HG02885 (cell line): ENCODE measurements around the gene MORC3.
"Not testable (repeated sequence)": the region's sequence is repeated elsewhere in the genome, so short reads cannot be mapped to it uniquely, and the experiment has no call there.

Experiments
- ATAC-seq: cut with Tn5 transposase; IDR thresholded peaks from one replicate; pipeline ENCODE4 v1.9.1; 2021; ENCODE audit warnings: mild to moderate bottlenecking; ENCODE audit not compliant: unreplicated experiment, poor library complexity

The MORC3 gene

DNA sequence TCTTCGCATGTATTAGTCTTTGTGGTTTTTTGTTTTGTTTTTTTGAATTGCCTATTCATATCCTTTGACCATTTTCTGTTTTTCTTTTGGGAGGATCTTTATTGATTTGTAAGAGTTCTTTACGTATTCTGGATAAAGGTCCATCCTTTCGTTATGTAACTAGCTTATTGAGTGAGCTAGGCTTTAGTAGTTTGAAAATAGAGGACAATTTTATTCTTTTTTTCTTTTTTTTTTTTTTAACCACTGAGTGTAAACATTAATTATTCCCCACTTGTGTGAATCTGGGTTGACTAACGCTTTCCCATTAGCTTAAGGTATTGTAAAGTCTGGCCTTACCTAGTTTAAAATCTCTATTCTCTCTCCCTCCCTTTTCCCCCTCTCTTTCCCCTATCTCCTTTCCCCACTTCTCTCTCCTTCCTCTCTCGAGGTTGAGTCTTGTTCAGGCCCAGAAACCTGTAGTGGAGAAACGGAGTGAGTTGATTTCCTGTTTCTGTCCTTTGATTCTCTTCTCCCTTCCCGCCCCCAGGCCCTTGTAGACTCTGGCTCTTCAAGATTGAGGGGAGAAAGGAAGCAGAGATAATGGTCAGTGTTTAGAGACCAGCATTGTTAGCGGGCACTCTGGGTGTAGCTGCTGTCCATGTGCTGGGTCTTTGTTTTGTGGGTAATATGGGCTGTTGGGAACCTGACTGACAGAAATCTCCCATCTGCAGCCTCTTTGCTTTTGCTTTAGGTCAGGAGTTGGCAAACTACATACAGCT, 1.5 kb downstream of the MORC3 start:
- no peak for ATAC-seq

DNA sequence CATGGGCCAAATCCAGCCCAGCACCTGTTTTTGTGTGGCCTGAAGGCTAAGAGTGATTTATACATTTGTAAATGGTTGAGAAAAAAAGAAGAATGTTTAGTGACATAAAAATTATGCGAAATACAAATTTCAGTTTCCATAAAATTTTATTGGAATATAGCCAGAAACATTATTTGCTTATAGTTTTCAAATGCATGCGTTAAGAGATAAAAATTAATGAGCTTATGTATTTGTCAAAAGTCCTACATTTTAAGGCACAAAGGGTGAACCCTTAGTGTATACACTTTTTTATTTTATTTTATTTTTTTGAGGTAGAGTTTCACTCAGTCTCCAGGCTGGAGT, 2.1 kb downstream of the MORC3 start:
- no peak for ATAC-seq

DNA sequence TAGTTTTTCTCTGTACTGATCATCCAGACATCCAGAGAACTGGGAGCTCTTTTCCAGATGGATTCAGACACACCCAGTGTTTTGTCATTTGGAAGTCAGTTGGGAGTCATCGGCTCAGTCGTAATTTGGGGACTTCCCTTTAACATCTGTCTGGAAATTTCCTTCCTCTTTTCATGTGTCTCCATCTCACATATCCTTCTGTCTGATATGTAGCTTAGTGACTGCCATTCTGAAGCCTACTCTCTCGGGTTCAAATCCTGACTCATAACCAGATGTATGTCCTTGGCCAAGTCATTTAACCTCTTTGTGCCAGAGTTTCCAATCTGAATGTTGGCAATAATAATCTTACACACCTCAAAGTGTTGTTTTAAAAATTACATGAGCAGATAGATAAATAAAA, 3.0 kb downstream of the MORC3 start:
- ATAC-seq = no peak

GRCh38 chr21:36325373-36326010, 5.5 kb downstream of the MORC3 start:
- no peak for ATAC-seq

DNA sequence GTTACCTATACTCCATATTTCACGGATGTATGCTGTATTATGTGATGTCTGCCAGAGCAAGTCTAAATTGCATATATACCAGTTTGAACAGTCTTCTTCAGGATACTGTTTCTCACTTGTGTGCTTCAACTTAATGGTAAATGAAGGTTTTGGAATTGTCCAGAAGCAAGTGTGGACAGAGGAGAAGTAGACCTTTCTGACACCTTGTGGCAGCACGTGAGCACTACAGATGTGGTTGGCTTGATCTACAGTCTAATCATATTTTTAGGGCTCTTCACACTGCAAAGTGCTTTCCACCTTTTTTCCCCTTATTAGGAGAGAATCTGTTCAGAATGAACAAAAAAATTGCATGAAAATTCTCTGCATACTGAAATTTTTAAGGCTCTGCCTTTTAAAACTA, 10.9 kb downstream of the MORC3 start:
- peak; percentile 55 for ATAC-seq

DNA sequence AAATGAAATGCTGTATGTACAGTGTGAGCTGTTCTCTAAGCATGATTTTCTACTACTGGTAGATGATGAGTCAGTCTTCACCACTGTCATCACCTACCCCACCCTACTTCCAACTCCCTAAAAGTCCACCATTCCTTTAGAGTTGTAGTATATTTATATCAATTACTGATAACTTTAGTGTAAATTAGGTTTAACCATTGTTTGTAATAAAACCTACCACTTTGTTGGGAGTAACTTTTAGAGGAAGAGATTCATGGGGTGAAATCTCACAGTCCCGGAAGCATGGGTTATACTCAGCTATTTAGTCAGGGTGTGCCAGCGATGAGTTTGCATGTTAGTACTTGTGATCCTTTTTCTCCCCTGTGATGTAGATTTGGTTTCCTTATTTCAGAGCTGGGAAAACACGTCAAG, 17.1 kb downstream of the MORC3 start:
- no peak for ATAC-seq

DNA sequence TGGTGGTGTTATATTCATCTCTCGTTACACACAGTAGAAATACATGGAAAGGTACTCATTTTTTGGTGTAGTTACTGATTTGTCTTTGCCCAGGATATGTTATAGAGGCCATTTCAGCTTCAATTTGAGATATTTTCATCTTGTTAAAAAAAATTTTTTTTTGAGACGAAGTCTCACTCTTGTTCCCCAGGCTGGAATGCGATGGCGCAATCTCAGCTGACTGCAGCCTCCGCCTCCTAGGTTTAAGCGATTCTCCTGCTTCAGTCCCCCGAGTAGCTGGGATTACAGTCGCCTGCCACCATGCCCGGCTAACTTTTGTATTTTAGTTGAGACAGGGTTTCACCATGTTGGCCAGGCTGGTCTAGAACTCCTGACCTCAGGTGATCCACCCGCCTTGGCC, 19.0 kb downstream of the MORC3 start:
- ATAC-seq = no peak

GRCh38 chr21:36342581-36342980, 22.6 kb downstream of the MORC3 start:
- not testable (repeated sequence) for ATAC-seq

GRCh38 chr21:36344931-36345330, 24.9 kb downstream of the MORC3 start:
- ATAC-seq = no peak

DNA sequence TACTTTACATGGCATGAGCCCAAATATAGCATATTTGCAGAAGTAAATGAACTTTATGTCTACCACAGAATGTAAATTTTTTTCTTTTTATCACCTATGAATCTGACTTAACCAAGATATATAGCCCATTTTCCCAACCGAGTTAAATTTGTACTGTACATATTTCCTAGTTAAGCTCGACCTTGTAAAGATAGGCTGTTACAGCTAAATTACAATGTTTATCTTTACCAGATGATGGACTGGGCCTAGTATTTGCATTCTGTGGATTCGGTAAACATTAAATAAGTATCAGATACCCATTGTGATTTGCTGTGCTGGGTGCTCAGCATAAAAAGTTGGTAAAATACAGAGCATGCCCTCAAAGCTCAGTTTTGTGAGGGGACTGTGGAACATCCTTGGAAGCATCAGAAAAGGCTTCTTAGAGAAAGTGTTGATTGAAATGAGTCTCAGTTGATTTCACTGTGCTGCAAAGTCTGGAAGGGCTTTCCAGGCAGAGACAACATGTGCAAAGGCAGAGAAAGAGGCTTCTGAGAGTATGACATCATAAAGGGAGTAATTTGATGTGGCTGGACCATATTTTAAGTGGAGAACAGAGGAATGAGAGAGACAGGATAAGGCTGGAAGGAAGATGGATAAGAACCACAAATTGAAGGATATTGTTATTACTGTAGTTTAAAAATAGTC, 27.4 kb downstream of the MORC3 start:
- ATAC-seq = no peak

- ATAC-seq = no peak
Observed at GRCh38 chr21:36347962-36348328, 27.9 kb downstream of the MORC3 start.

DNA sequence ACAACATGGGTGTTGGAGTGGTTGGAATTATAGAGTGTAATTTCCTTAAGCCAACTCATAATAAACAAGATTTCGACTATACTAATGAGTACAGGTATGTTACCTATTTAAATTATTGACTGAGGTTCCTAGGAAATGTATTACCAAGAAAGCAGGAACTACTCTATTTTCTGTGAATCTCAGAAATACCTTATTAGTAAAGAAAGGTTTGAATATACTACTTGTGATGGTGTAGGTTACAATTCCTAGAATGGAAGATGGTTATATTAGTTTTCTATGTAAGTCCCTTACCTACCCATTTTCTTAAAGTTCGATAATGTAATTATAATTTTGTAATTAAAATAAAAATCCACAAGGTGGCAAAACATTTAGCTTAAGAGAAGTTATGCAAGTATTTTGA, 29.3 kb downstream of the MORC3 start:
- ATAC-seq = no peak

DNA sequence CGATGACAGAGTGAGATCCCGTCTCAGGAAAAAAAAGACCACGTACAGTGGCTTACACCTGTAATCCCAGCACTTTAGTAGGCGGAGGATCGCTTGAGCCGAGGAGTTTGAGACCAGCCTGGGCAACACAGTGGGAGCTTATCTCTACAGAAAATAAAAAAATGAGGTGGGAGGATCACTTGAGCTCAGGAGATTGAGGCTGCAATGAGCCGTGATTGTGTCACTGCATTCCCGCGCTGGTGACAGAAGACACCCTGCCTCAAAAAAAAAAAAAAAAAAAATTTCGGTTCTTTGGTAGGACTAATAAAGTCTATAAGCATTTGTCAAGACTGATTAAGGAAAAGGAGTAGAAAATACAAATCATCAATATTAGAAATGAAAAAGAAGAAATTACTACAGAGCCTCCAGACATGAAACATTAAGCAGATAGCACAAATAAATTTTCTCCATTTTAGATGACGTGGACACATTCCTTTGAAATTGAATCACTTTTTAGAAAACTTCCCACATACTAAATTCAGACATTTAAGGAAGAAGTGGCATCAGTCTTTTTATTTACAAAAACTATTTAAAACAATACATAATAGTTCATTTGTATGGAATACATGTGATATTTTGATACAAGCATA, 30.4 kb downstream of the MORC3 start:
- no peak for ATAC-seq

GRCh38 chr21:36354918-36355680, 35.1 kb downstream of the MORC3 start:
- ATAC-seq = no peak

- no peak for ATAC-seq
Observed at GRCh38 chr21:36355868-36356267, 35.9 kb downstream of the MORC3 start.

DNA sequence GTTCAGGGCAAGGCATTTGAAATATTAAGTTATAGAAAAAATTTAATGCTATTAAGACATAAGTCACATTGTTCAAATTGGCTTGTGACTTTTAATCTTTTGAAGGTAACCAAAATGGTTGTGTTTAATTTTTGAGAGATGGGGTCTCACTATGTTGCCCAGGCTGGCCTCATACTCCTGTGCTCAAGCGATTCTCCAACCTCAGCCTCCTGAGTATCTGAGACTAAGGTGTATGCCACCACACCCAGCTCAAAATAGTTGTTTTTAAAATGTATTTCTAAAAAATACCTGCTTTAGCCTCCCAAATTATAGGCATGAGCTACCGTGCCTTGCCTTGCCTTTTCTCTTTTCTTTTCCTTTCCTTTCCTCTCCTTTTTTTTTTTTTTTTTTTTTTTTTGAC, 39.2 kb downstream of the MORC3 start:
- ATAC-seq = no peak

DNA sequence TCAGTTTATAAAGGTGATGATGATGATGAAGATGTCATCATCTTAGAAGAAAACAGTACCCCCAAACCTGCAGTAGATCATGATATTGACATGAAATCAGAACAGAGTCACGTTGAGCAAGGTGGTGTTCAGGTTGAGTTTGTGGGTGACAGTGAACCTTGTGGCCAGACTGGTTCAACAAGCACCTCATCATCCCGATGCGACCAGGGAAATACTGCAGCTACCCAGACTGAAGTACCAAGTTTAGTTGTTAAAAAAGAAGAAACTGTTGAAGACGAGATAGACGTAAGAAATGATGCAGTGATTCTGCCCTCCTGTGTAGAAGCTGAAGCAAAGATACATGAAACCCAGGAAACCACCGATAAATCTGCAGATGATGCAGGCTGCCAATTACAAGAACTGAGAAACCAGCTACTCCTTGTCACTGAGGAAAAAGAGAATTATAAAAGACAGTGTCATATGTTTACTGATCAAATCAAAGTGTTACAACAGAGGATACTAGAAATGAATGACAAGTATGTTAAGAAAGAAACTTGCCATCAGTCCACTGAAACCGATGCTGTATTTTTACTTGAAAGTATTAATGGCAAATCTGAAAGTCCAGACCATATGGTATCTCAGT, 49.2 kb downstream of the MORC3 start:
- no peak for ATAC-seq

- ATAC-seq = no peak
Observed at GRCh38 chr21:36375994-36376393, 56.0 kb downstream of the MORC3 start.

DNA sequence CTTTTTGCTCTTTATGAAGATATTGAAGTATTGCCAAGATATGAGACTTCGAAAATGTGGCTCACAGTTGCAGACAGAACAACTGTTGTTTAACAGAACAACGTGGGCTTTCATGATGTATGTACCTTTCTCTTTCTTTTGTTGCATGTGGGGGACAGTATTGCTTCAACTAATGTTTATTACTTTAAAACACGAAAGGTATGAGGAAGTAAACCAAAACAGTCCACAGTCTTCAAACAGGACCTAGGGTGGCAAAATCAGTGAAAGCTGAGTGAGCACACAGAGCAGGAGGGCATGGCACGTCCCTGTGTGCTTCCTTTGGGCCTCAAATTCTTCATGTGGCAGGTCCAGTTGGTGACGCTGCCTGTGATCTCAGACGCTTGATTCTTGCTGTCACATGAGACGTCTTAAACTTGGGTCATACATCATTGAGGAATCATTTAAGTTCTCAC, 57.4 kb downstream of the MORC3 start:
- ATAC-seq = no peak

- ATAC-seq = no peak
Observed at GRCh38 chr21:36379251-36379650, 59.3 kb downstream of the MORC3 start.
